Adrenal gland (tissue), 5 donors: ENCODE results near the gene NUDT17.

ENCODE experiments used
- POLR2A ChIP-seq, 2 donors: fragments of 450-650 bp; IDR thresholded peaks; one replicate each; pipeline ENCODE4 v1.6.1; 2017; ENCODE audit warnings: antibody characterized with exemption in 2 of 2, mild to moderate bottlenecking in 2 of 2, moderate library complexity in 1 of 2
- TF ChIP-seq, protein P1 (sequence below), 6 experiments: fragments of 450-650 bp in 4 of 6; fragments of 200-600 bp in 2 of 6; sonication (generic) in 1 of 6; IDR thresholded peaks; 1 replicate in 5 of 6; 2 replicates in 1 of 6; pipeline versions ENCODE4 v1.5.1 to v1.8.0; 2016 to 2021; ENCODE audit warnings: antibody characterized with exemption in 6 of 6, mild to moderate bottlenecking in 2 of 6, moderate library complexity in 1 of 6
- donor health status: DM: no; HTN: no; CAD: no.

DNA sequence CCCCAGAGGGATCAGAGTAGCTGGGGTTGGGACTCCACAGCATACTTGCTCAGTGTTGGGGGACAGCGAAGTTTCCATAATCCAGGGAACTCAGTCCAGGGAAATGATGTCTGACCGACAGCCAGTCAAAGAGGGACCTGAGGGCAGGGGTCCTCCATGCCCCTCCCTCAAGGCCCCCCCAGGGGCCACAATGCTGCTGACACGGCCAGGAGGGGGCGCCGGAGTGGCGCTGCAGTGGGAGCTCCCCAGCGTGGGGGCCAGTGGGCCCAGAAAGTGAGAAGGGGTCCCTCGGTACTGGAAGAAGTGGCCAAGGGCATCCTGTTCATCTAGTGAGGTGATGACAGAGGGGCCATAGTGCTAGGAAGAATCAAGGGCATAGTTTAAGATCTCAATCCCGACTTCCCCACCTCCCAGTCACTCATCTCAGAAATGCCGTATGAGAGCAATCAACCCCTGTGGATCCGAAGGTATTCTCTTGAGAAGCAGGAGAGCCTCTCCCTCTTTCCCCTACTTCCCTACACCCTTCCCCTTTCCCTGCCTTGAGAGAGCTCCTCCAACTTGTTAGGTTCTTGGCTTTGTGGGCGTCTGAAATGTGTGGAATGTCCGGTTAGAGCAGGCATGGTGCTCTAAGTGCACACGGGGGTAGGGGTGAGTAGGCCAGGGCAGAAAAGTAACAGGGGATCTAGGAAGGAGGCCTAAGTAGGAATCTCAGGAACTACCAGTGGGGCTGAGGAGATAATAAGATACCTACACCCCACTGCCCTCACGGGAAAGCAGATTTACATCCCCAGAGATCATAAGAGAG is 4.1 kb downstream of the NUDT17 start:
- TF ChIP-seq POLR2A (IDR thresholded peaks at IDR 0.05), result no peak
- TF ChIP-seq, protein P1, sequence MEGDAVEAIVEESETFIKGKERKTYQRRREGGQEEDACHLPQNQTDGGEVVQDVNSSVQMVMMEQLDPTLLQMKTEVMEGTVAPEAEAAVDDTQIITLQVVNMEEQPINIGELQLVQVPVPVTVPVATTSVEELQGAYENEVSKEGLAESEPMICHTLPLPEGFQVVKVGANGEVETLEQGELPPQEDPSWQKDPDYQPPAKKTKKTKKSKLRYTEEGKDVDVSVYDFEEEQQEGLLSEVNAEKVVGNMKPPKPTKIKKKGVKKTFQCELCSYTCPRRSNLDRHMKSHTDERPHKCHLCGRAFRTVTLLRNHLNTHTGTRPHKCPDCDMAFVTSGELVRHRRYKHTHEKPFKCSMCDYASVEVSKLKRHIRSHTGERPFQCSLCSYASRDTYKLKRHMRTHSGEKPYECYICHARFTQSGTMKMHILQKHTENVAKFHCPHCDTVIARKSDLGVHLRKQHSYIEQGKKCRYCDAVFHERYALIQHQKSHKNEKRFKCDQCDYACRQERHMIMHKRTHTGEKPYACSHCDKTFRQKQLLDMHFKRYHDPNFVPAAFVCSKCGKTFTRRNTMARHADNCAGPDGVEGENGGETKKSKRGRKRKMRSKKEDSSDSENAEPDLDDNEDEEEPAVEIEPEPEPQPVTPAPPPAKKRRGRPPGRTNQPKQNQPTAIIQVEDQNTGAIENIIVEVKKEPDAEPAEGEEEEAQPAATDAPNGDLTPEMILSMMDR (IDR thresholded peaks at IDR 0.05), result no peak
